ENCODE measurements around the gene MAP2. TPM values are rescaled to one million over a fixed set of nuclear protein-coding genes. Genes with fewer than 3 reads are reported as not detected.
"Not testable (repeated sequence)": the region's sequence is repeated elsewhere in the genome, so short reads cannot be mapped to it uniquely, and the experiment has no call there.

The MAP2 gene
- total RNA-seq, 2 experiments from 2014 or later: not detected

GRCh38 chr2:209472112-209472832 lies 48.4 kb downstream of the MAP2 start:
- CTCF ChIA-PET: no interaction called here
- POLR2A ChIA-PET: no interaction called here

GRCh38 chr2:209472871-209473270 lies 49.0 kb downstream of the MAP2 start:
- POLR2A ChIA-PET: no interaction called here

GRCh38 chr2:209473930-209474419 lies 50.1 kb downstream of the MAP2 start:
- CTCF ChIA-PET: no interaction called here
- POLR2A ChIA-PET: no interaction called here

More at GRCh38 chr2:209472871-209473270, 49.0 kb downstream of the MAP2 start:
- CTCF ChIA-PET: no interaction called here

GRCh38 chr2:209474960-209475359 lies 51.1 kb downstream of the MAP2 start:
- POLR2A ChIA-PET: no interaction called here
- CTCF ChIA-PET: no interaction called here

GRCh38 chr2:209476367-209477208 lies 52.7 kb downstream of the MAP2 start:
- ChIA-PET CTCF (no interaction called here), POLR2A (no interaction called here)

GRCh38 chr2:209492296-209492695 lies 68.4 kb downstream of the MAP2 start:
- CTCF ChIA-PET, POLR2A ChIA-PET: not testable (repeated sequence)

GRCh38 chr2:209495068-209495620 lies 71.3 kb downstream of the MAP2 start:
- POLR2A ChIA-PET, CTCF ChIA-PET: not testable (repeated sequence)

- POLR2A ChIA-PET: no interaction called here
- CTCF ChIA-PET: no interaction called here
Measured at GRCh38 chr2:209495855-209496585, 72.2 kb downstream of the MAP2 start.

GRCh38 chr2:209496586-209496982 lies 72.7 kb downstream of the MAP2 start:
- POLR2A ChIA-PET: no interaction called here
- CTCF ChIA-PET: no interaction called here

GRCh38 chr2:209498614-209499013 lies 74.8 kb downstream of the MAP2 start:
- POLR2A ChIA-PET: no interaction called here
- CTCF ChIA-PET: no interaction called here

- ChIA-PET CTCF (no interaction called here), POLR2A (no interaction called here)
Measured at GRCh38 chr2:209499069-209499468, 75.2 kb downstream of the MAP2 start.

- CTCF ChIA-PET: no interaction called here
- POLR2A ChIA-PET: no interaction called here
Measured at GRCh38 chr2:209501579-209501978, 77.7 kb downstream of the MAP2 start.

GRCh38 chr2:209505410-209505809 lies 81.6 kb downstream of the MAP2 start:
- ChIA-PET CTCF (no interaction called here), POLR2A (no interaction called here)

- ChIA-PET POLR2A (no interaction called here), CTCF (no interaction called here)
Measured at GRCh38 chr2:209508255-209508654, 84.4 kb downstream of the MAP2 start.

- CTCF ChIA-PET: no interaction called here
- POLR2A ChIA-PET: no interaction called here
Measured at GRCh38 chr2:209511637-209512036, 87.8 kb downstream of the MAP2 start.

- ChIA-PET CTCF (no interaction called here), POLR2A (no interaction called here)
Measured at GRCh38 chr2:209512971-209513370, 89.1 kb downstream of the MAP2 start.

- POLR2A ChIA-PET: no interaction called here
- CTCF ChIA-PET: no interaction called here
Measured at GRCh38 chr2:209517436-209517835, 93.6 kb downstream of the MAP2 start.

- ChIA-PET CTCF (no interaction called here), POLR2A (no interaction called here)
Measured at GRCh38 chr2:209519271-209519670, 95.4 kb downstream of the MAP2 start.

GRCh38 chr2:209519906-209520305 lies 96.1 kb downstream of the MAP2 start:
- ChIA-PET POLR2A (no interaction called here), CTCF (no interaction called here)

GRCh38 chr2:209523041-209523740 lies 99.3 kb downstream of the MAP2 start:
- POLR2A ChIA-PET: no interaction called here
- CTCF ChIA-PET: no interaction called here

Measured in activated CD8-positive, alpha-beta memory T cell treated with anti-CD3 and anti-CD28 coated beads for 36 hours (primary cell).